Colon (tissue), 2 donors: Measurements from ENCODE around the gene HELQ.

Experiments used
- FAIRE-seq: peaks from 2 replicates; lab custom pipeline; 2012; peaks lifted over from hg19 to GRCh38; lab: Jason Lieb, UNC
- donor health status: control.
- donor health status: control.

HELQ gene

GRCh38 chr4:83369831-83370639 is 85.6 kb downstream of the HELQ start:
- no peak for FAIRE-seq

DNA sequence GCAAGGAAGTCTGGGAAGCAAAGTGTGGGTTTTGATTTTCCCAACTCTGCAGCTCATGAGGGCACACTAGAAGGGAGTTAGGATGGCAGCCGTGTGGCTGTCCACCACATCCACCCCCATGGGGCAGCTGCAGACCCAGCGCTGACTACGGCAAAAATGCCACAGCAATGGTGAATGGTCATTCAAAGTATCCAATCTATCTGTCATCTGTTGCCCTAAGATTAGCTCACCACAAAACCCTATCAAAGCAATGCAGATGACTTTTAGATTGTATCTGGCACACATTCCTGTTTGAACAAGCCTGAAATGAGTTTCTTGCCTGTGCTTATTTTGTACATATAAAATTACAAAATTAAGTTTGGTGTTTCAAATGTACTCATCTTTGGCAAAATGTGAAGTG is 91.3 kb downstream of the HELQ start:
- no peak for FAIRE-seq

DNA sequence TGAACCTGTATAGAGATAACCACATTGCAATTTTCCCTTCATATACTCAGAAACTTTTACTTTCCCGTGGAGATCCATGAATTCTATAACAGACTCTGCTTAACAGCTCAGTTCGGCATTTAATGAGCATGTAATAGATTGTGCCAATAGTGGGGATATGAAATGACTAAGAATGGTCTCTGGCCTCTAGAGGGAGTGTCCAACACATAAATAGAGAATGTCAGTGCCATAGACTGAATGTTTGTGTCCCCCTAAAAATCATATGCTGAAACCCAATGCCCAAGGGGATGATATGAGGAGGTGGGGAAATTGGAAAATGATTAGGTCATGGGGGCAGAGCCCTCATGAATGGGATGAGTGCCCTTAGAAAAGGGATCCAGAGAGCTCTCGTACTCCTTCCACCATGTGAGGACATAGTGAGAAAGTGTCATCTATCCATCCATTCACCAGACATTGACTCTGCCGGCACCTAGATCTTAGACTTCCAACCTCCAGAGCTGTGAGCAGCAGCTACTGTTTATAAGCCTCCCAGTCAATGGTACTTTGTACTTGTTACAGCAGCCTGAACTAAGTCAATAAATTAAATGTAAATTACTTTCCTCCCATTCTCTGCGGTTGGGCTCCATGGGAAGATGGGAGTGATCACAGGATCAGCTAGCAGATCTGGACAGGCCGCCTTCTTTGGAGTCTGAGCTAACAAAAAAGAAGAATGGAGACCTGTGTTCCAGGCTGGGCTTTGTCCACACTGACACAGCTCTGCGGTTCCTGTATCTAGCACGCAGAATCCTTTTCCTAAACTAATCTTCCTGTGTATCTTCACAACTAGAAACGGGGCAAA is 92.9 kb downstream of the HELQ start:
- FAIRE-seq = no peak

DNA sequence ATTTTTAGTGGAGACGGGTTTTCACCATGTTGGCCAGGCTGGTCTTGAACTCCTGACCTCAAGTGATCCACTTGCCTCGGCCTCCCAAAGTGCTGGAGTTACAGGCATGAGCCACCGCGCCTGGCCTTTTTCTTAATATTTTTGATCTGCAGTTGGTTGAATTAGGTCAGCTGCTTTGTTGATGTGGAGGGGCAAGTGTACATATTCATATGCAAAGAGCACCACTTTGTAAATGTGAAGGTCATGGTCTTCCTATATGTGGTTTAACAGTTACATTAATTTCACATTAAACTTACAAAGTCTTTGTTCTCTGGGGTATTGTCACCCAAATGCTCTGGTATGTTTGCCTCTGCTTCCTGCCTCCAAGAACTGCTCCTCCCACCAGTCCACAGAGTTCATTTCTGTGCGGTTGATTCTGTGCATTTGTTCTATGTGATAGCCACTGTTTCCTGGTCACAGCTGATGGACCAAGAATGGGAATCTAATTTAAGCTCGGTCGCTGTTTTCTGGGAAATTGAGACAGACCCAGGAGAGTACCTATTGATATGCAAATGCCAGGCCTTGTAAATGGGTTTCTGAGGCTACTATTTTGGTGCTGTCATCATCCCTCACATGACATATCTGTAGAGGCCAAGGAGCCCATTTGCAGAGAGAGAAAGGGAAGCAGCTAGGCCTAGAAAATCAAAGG is 94.1 kb downstream of the HELQ start:
- FAIRE-seq = no peak

- FAIRE-seq = no peak
These were observed 95.6 kb downstream of the HELQ start for GRCh38 chr4:83360018-83360417.

- FAIRE-seq = no peak
These were observed 97.2 kb downstream of the HELQ start for GRCh38 chr4:83358410-83358809.
